CD4-positive, alpha-beta T cell treated with Interleukin-17A for 1 hour (primary cell): ENCODE measurements around the gene ABHD14A.
A peak's percentile ranks its signal among the peaks of the same experiment; 100 is the strongest.
"Not testable (repeated sequence)": the region's sequence is repeated elsewhere in the genome, so short reads cannot be mapped to it uniquely, and the experiment has no call there.

Experiments used
- DNase-seq: peaks from one replicate; pipeline ENCODE4 v3.0.0-alpha.2; 2020

Gene ABHD14A

DNA sequence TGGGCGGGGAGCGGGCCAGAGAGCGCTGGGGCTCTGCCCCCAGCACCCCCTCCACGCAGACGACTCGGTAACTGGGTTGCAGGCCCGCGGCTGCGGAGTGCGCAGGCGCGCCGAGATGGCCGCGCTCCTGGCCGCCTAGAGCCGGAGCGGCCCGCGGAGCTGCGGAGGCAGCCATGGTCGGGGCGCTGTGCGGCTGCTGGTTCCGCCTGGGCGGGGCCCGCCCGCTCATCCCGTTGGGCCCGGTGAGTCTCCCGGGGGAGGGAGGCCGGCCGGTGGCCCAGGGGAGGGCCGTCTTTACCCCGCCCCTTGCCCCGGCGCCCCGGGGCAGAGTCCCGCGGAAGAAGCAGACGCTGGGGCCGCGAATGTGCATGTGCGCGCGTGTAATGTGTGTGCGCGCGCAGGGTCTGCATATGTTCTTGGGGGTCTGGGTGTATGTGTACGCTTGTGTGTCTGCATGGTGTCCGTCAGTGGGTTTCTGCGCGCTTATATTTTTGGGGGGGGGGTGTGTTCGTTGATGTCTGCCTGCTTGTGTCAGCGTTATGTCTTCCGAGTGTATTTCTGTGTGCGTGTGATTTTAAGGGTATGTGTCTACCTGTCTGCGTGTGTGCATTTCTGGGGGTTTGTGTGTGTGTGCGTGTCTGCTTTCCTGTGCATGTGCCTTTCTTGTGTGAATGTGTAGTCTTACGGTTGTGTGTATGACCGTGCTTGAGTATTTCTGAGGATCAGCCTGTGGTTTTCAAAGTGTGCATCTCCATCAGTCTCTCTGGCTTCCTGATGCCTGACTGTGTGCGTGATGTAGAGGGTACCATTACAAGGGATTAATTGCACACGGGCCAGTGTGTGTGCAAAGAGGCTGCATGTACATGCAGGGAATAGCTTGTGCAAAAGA, at the start of gene ABHD14A:
Gene ABHD14A, plus strand, starts transcription at position 102 of the 889 bp plus-strand sequence. Its CDS starts 72 bp downstream, at position 174.
- DNase-seq: peak; percentile 84

DNA sequence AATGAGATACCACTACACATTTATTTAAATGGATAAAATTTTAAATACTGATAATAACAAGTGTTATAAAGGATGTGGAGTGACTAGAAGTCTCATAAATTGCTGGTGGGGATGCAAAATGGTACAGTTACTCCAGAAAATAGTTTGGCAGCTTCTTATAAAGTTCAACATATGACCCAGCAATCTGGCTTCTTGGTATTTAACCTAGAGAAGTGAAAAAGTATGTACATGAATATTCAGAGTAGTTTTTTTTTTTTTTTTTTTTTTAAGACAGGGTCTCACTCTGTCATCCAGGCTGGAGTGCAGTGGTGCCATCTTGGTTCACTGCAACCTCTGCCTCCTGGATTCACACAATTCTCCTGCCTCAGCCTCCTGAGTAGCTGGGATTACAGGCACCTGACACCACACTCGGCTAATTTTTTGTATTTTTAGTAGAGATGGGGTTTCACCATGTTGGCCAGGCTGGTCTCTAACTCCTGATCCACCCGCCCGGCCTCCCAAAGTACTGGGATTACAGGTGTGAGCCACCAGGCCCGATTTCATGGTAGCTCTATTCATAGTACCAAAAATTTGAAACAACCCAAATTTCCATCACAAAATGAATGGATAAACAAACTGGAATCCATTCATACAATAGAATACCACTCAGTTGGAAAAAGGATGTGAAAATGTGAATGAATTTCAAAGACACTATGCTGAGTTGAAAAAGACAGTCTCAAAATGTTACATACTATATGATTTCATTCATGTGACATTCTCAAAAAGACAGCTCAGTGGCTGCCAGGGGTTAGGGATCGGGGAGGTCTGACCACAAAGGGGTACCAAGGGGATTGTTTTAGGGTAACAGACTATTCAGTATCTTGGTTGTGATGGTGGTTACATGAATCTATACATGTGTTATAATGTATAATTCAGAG, 47.5 kb upstream of the ABHD14A start:
- DNase-seq: no peak

- DNase-seq: no peak
These were observed 46.4 kb upstream of the ABHD14A start for GRCh38 chr3:51928438-51928837.

DNA sequence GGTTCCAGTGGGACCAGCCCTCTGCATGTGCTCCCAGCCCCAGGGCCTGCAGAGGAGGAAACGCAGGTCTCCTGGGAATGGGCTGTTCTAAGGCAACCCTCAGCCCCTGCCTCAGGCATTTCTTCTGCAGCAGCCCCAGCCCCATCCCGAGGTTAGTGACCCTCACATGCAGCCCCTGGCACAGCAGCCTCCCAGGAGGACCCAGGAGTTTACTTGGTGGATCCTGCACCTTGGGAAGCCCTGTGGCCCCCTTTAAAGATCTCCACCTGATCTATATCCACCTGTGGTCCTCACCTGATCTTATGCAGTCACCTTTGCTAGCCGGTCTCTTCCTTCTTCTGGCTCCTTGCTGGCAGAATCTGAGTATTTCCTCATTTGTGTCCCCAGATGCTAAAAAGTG, 45.9 kb upstream of the ABHD14A start:
- not testable (repeated sequence) for DNase-seq

DNA sequence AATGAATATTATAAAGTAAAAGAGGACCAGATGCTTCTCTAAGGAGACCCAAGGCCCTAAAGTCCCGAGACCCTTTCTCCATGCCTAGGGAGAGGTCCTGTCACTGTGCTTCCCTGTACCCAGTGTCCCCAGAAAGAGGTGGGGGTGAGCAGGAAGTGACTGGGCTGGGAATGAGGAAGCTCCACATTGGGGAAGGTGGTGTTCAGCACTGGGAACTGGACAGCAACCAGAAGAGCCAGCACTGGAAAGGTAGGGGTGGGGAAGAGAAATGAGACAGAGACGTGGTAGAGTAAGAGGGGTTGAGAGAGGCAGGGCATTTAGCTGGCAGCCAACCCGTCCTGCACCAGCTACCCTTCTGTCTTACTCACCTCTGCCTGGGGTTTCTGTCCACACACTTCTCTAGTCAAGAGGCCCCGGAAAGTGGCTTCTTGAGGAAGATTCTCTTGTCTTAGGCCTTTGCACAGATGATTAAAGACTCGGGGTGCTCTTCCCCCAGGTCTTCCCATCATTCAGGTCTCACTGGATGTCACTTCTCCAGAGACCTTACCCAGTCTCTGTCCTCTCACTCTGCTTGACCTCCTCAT, 45.4 kb upstream of the ABHD14A start:
- no peak for DNase-seq

DNA sequence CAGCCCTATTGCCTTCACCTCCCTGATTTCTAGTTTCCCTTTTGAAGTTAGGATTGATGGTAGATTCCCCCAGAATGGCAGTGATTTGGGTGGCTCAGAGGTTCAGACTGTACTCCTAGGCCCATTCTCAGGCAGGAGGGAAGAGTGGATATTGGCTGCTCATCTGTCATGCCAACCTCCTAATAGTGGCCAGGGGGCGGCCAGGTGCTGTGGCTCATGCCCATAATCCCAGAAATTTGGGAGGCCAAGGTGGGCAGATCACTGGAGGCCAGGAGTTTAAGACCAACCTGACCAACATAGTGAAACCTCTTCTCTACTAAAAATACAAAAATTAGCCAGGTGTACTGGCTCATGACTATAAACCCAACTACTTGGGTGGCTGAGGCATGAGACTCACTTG, 44.4 kb upstream of the ABHD14A start:
- no peak for DNase-seq

GRCh38 chr3:51931756-51932155, 43.1 kb upstream of the ABHD14A start:
- DNase-seq: no peak

DNA sequence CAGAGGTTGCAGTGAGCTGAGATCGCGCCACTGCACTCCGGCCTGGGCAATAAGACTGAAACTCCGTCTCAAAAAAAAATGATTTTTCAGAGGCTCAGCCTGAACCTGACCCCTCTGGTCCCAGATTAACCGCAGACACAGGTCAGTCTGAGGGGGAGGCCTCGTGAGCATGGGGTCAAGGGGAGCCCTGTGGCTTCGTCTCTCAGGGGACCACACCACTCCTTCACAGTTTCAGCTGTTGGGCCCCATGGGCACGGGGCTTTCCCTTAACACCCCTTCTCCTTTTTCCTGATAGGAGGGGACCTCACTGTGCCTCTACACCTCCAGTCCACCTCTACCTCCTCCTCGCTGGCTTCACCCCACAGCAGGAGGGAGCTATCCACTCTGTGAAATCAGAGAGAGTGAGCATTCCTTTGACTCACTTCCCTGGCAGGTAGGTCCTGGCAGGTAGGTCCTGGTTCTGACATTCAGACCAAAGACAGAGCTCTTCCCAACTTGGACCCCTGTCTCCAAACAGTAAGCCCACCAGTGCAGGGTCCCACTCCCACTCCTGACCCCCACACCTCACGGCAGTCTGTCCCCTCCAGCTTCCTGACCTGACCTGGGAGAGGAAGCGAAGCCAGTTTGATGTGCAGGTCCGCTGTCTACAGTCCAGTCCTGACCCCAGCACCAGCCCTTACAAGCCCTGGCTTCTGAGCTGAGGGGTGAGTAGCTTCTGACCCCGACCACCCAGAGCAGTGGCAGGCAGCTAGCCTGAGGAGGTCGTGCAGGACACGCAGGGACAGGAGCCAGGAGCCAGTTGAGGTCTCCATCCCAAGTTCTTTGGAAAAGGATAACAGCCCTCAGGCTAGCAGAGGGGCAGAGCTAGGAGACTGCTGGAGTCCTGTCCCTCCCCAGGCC, 42.1 kb upstream of the ABHD14A start:
- DNase-seq: no peak

DNA sequence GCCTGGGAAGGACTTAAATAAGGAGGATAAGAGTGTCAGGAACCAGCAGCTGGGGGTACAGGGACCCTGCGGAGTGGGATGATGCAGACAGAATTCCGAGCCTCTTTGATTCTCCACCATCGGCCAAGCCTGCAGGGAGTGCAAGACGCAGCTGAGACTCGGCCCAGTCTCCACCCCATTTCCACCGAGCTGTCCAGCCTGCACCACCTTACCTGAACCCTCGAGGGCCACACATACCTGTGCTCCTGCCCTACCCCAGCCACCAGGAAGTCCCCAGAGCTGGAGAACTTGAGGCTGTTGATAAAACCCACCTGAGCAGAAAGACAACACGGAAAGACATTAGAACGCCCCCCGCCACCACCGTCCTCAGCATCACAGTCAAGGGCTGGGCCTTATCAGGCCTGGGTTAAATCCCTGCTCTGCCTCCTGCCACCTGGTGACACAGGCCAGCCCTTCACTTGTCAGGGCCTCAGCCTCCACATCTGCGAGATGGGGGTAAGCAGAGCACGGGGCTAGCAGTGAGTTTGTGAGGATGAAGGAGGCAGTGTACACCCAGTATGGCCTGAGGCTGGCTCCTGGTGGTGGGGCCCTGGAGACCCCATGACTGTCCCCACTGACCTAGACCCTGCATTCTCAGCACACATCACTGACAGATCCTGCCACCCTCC, 41.3 kb upstream of the ABHD14A start:
- no peak for DNase-seq

DNA sequence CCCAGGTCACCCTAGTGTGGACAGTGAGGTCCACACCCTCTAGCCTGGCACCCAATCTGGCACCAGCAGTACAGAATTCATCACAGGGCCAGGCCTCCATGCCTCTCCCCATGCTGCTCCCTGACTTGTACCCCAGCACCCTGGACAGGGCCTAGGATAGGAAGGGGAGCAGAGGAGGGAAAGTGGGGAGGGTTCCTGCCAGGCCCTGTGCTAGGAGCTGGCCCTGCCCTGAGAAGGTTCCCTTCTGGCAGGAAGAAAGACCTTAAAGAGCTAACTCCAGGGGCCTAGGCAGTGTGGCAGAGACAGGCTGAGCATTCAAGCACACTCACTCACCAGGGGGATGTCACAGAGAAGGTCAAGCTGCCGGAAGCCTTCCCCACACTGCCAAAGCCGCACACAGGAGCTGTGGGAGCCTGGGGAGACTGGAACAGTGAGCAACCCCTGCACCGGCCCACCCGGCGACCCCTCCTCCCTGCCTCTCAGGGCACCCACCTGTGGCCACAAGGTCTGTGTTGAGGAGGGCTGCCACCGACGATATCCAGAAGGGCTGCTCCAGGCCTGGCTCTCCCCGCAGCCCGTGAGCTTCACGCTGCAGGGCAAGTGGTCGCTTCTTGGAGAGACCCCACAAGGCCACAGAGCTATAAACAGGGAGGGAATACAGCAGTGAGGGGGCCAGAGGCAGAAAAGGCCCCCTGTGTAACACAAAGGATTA, 40.6 kb upstream of the ABHD14A start:
- no peak for DNase-seq

DNA sequence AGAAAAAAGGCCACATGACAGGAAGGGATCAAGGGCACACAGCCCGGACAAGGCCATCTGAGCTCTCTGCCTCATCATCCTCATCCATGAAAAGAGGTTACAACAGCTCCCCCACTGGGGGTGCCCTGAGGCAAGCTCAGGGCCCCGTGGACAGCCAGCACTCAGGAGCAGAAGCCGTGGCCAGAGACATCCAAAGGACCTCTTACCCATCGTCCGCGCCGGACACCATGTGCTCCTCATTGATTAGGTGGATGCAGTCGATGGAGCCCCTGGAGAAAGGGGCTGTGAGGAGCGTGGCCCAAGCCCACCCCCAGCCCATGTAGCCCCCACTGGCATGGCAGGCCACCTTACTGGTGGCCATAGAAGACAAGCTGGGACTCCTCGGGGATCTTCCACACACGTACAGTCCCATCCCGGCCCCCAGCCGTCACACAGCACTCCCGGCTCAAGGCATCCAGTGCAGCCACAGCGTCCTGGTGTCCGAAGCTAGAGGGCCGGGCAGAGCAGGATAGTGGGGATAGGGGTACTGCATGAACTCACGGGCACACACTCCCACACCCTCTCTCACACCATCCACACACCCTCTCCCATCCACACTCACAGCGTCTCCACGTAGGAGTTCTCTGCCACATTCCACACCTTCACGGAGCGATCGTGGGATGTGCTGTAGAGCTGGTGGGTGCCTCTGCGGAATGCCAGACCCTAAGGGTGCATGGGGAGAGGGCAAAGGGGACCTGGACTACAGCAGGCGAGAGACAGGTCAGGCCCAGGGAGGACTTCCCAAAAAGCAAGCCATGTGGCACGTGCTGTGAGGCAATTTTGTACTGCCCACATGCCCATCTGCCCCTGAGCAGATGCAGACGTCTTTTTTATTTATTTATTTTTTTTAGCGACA, 39.6 kb upstream of the ABHD14A start:
- no peak for DNase-seq

- DNase-seq: no peak
These were observed 38.7 kb upstream of the ABHD14A start for GRCh38 chr3:51935886-51936755.

- DNase-seq: no peak
These were observed 37.9 kb upstream of the ABHD14A start for GRCh38 chr3:51937014-51937413.

DNA sequence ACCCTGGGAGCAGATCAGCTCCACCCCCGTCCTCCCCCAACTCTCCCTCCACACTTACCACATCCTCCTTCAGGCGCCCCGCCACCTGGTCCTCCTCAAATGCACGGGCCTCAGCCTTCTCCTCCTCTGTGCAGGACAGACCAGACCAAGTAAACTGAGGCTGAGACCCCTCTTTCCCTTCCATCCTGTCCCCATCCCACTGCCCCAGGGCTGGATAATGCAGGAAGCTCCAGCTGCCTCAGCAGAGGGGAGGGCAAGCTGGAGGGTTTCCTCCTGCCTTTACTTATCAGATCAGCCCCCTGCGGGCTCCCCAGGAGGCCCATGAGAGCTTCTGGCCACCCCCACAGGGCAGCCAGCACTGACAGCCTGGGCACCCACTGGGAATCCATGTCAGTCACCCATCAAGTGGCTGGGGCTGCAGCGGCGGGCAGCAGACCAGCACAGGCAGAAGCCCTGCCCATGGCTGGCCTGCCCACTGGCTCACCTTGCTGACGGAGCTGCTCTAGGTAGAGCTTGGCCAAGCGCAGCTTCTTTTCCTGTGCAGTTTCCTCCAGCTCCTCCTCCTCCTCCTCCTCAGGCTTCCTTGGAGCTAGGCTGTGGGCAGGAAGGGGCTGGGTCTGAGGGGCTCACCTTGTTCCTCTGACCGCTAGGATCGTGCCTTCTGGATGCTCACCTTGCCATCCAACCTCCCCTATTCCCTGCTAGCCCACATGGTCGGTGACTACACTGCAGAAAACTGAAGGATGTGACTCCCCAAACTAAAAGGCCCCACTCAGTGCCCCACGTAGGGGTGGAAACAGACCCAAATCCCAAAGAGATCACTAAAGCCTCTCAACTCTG, 37.0 kb upstream of the ABHD14A start:
- DNase-seq: no peak

DNA sequence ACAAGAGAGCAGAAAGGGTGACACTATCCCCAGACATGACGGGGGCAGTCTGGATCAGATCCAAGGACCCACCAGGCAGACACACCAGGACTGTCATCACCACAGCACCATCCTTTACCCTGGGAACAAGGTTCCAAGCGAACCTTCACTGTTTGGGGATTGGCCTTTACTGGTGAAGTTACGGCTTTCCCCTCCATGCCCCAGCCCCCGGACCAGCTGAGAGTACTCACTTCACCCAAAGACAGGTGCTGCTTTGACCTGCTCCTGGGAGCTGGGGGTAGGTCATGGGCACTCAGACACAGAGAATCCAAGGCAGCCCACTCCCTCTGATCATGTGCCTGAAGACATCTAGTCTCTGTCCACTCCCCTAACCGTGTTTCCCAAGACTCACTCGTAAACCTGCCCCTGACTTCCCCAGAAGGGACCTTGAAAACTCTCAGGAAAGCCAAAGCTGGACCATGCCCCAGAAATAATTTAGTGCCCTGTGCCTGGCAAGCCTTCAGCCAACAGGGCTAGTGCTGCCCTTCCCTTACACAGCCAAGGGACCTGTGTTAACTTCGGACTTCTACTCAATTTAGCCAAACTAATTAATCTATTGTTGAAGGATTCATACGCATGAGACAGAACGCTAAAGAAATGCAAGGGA, 36.0 kb upstream of the ABHD14A start:
- no peak for DNase-seq

DNA sequence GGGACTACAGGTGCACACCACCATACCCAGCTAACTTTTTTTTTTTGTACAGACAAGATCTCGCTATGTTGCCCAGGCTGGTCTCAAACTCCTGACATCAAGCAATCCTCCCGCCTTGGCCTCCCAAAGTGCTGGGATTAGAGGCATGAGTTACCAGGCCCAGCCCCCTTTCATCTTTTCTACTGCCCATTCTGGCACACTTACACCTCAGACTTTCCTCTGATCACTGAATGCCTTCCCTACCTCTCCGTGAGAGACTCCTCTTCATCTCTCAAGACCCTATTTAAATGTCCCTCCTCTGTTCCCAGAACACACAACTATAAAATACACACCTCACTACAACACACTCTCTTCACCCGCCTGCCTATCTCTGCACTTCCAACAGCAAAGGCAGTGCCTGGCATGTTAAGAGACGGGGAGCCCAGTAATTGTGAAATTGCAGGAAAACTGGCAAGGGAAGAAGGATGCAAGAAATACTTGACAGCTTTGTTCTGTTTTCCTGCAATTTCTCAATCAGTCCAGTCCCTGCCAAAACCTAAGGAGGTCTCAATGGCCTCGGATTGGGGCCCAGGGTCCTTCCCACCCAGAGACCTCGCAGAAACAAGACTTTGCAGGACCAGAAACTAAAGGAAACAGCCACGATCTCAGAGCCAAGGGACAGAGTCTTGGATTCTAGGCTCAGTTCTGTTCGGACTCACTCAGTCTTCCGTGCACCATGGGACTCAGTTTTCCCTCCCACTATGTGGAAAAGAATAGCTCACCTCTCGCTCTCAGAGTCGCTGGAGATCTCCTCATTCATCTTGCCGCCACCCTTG, 34.0 kb upstream of the ABHD14A start:
- no peak for DNase-seq

DNA sequence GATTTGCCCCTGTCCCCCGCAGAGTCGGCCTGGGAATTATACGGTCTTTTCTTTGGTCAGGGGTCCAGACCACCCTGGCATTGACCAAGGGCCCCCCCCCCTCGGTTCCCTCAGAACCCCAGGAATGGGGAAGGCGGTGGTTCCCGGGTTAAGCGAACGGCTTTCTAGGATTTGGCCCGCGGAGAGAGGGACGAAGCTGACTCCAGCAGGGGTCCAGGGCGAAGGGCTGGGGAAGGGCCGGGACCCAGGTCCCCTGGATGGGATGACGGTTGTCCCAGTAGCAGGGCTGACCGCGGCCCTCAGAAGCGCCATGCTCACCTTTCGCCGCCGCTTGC, 33.4 kb upstream of the ABHD14A start:
- DNase-seq: no peak
